Measurements from ENCODE around the gene ETV3L.

Gene ETV3L

GRCh38 chr1:157132111-157132510, 32.5 kb upstream of the ETV3L start:
- no peak overlapping the region for H3K4me3 ChIP-seq (replicated peaks; ENCODE audit: low read depth, low read length)
- H3K36me3 ChIP-seq (ENCODE audit: control insufficient read depth, insufficient read depth, low read length), result peaks cover 12% of the 10 kb centered on the region
- DNase-seq (ENCODE audit: extremely low read depth, insufficient read length), result no peak
- TF ChIP-seq CTCF (IDR thresholded peaks at IDR 0.05; ENCODE audit: insufficient read depth, low read length, poor library complexity, severe bottlenecking), result no peak
- no peaks in the 10 kb centered on the region for H3K27me3 ChIP-seq (replicated peaks; ENCODE audit: control insufficient read depth, insufficient read depth, low read length)

- no peaks in the 10 kb centered on the region for H3K27me3 ChIP-seq (replicated peaks; ENCODE audit: control insufficient read depth, insufficient read depth, low read length)
- no peak overlapping the region for H3K4me3 ChIP-seq (replicated peaks; ENCODE audit: low read depth, low read length)
- TF ChIP-seq CTCF (IDR thresholded peaks at IDR 0.05; ENCODE audit: insufficient read depth, low read length, poor library complexity, severe bottlenecking), result no peak
- H3K36me3 ChIP-seq (ENCODE audit: control insufficient read depth, insufficient read depth, low read length), result peaks cover 15% of the 10 kb centered on the region
- no peak for DNase-seq (ENCODE audit: extremely low read depth, insufficient read length)
Measured at GRCh38 chr1:157131281-157131680, 31.7 kb upstream of the ETV3L start.

- no peaks in the 10 kb centered on the region for H3K27me3 ChIP-seq (replicated peaks; ENCODE audit: control insufficient read depth, insufficient read depth, low read length)
- DNase-seq (ENCODE audit: extremely low read depth, insufficient read length), result no peak
- H3K36me3 ChIP-seq (ENCODE audit: control insufficient read depth, insufficient read depth, low read length), result peaks cover 28% of the 10 kb centered on the region
- no peak overlapping the region for H3K4me3 ChIP-seq (replicated peaks; ENCODE audit: low read depth, low read length)
- no peak for TF ChIP-seq CTCF (IDR thresholded peaks at IDR 0.05; ENCODE audit: insufficient read depth, low read length, poor library complexity, severe bottlenecking)
Measured at GRCh38 chr1:157124855-157125254, 25.2 kb upstream of the ETV3L start.

GRCh38 chr1:157119448-157119847, 19.8 kb upstream of the ETV3L start:
- DNase-seq (ENCODE audit: extremely low read depth, insufficient read length), result no peak
- peaks cover 13% of the 10 kb centered on the region for H3K36me3 ChIP-seq (ENCODE audit: control insufficient read depth, insufficient read depth, low read length)
- TF ChIP-seq CTCF (IDR thresholded peaks at IDR 0.05; ENCODE audit: insufficient read depth, low read length, poor library complexity, severe bottlenecking), result no peak
- H3K27me3 ChIP-seq (replicated peaks; ENCODE audit: control insufficient read depth, insufficient read depth, low read length), result no peaks in the 10 kb centered on the region
- no peak overlapping the region for H3K4me3 ChIP-seq (replicated peaks; ENCODE audit: low read depth, low read length)

GRCh38 chr1:157119008-157119407, 19.4 kb upstream of the ETV3L start:
- no peaks in the 10 kb centered on the region for H3K27me3 ChIP-seq (replicated peaks; ENCODE audit: control insufficient read depth, insufficient read depth, low read length)
- TF ChIP-seq CTCF (IDR thresholded peaks at IDR 0.05; ENCODE audit: insufficient read depth, low read length, poor library complexity, severe bottlenecking), result no peak
- DNase-seq (ENCODE audit: extremely low read depth, insufficient read length), result no peak
- H3K4me3 ChIP-seq (replicated peaks; ENCODE audit: low read depth, low read length), result no peak overlapping the region
- peaks cover 13% of the 10 kb centered on the region for H3K36me3 ChIP-seq (ENCODE audit: control insufficient read depth, insufficient read depth, low read length)

GRCh38 chr1:157117527-157118057, 18.0 kb upstream of the ETV3L start:
- H3K4me3 ChIP-seq (replicated peaks; ENCODE audit: low read depth, low read length), result no peak overlapping the region
- no peak for TF ChIP-seq CTCF (IDR thresholded peaks at IDR 0.05; ENCODE audit: insufficient read depth, low read length, poor library complexity, severe bottlenecking)
- no peaks in the 10 kb centered on the region for H3K27me3 ChIP-seq (replicated peaks; ENCODE audit: control insufficient read depth, insufficient read depth, low read length)
- no peak for DNase-seq (ENCODE audit: extremely low read depth, insufficient read length)
- peaks cover 3% of the 10 kb centered on the region; the same call in 1 of the 2 replicates for H3K36me3 ChIP-seq (ENCODE audit: control insufficient read depth, insufficient read depth, low read length)
